Endodermal cell (in vitro differentiated cells): Measurements from ENCODE around the gene CLCN1. TPM values are rescaled to one million over a fixed set of nuclear protein-coding genes. Genes with fewer than 3 reads are reported as not detected.

Experiments
- DNase-seq: peaks from one replicate; pipeline ENCODE4 v3.0.0-alpha.2; 2017
- H3K27ac ChIP-seq: 2 replicates; pipeline ENCODE4 v1.5.1; 2013; ENCODE audit warnings: mild to moderate bottlenecking, low read depth, low read length, moderate library complexity
- H3K27me3 ChIP-seq: 2 replicates; pipeline ENCODE4 v1.6.1; 2013; ENCODE audit warnings: mild to moderate bottlenecking, low read length, moderate library complexity; ENCODE audit not compliant: insufficient read depth, control insufficient read depth, poor library complexity, severe bottlenecking
- H3K36me3 ChIP-seq: 2 replicates; pipeline ENCODE4 v1.7.0; 2013; ENCODE audit warnings: mild to moderate bottlenecking, low read length, moderate library complexity; ENCODE audit not compliant: control insufficient read depth, insufficient read depth
- H3K4me1 ChIP-seq: one replicate; pipeline ENCODE4 v1.7.0; 2013; ENCODE audit warnings: low read length; ENCODE audit not compliant: control insufficient read depth, insufficient read depth
- H3K4me3 ChIP-seq: 2 replicates; pipeline ENCODE4 v1.5.1; 2013; ENCODE audit warnings: mild to moderate bottlenecking, low read length, moderate library complexity
- H3K9ac ChIP-seq: 2 replicates; pipeline ENCODE4 v1.6.1; 2013; ENCODE audit warnings: mild to moderate bottlenecking, low read length, moderate library complexity; ENCODE audit not compliant: poor library complexity, severe bottlenecking; ENCODE audit errors: extremely low read depth
- H3K9me3 ChIP-seq: 2 replicates; pipeline ENCODE4 v1.6.1; 2013; ENCODE audit warnings: mild to moderate bottlenecking, low read length, moderate library complexity; ENCODE audit not compliant: control insufficient read depth
- H3K27ac Mint-ChIP-seq: 2 replicates; pipeline ENCODE4 v1.8.0; 2020; ENCODE audit warnings: mixed read lengths
- H3K27me3 Mint-ChIP-seq: 2 replicates; pipeline ENCODE4 v1.8.0; 2021; ENCODE audit warnings: mild to moderate bottlenecking, mixed read lengths; ENCODE audit not compliant: insufficient read depth
- H3K36me3 Mint-ChIP-seq: 2 replicates; pipeline ENCODE4 v1.8.0; 2020; ENCODE audit warnings: low read depth, mixed read lengths
- H3K4me1 Mint-ChIP-seq: 2 replicates; pipeline ENCODE4 v1.8.0; 2020; ENCODE audit warnings: mixed read lengths
- H3K4me3 Mint-ChIP-seq: 2 replicates; pipeline ENCODE4 v1.8.0; 2020; ENCODE audit warnings: mild to moderate bottlenecking, moderate library complexity, mixed read lengths
- H3K9me3 Mint-ChIP-seq: 2 replicates; pipeline ENCODE4 v1.8.0; 2020; ENCODE audit warnings: mild to moderate bottlenecking, mixed read lengths
- WGBS, 2 experiments: methylation state at CpG; one replicate each; pipeline versions ENCODE4 v1.1.5 to v1.1.7; 2013; ENCODE audit warnings: missing lambda C conversion rate in 2 of 2, mixed read lengths in 1 of 2; ENCODE audit not compliant: insufficient coverage in 1 of 2, insufficient read length in 1 of 2; 5-methylcytosine and 5-hydroxymethylcytosine counted together
- total RNA-seq, 2 donors: library from RNA; stranded (reverse); fragmentation: NEBNext Ultra II Directional in 1 of 2; extraction: Animal tissue kit (Norgen Biotek cat#: 25700) in 1 of 2; gene quantifications; 2 replicates in 1 of 2; 3 replicates in 1 of 2; pipeline ENCODE4 v1.2.1, GENCODE V29; 2021
- TF ChIP-seq, protein P1 (sequence below): fragments of 200-600 bp; sonication (generic); conservative IDR thresholded peaks from 2 replicates; pipeline ENCODE4 v1.5.0; 2021; ENCODE audit warnings: antibody characterized with exemption, mild to moderate bottlenecking

CLCN1 gene
- total RNA-seq, 2 donors from 2014 or later, result 0.53 TPM; not detected in 1

DNA sequence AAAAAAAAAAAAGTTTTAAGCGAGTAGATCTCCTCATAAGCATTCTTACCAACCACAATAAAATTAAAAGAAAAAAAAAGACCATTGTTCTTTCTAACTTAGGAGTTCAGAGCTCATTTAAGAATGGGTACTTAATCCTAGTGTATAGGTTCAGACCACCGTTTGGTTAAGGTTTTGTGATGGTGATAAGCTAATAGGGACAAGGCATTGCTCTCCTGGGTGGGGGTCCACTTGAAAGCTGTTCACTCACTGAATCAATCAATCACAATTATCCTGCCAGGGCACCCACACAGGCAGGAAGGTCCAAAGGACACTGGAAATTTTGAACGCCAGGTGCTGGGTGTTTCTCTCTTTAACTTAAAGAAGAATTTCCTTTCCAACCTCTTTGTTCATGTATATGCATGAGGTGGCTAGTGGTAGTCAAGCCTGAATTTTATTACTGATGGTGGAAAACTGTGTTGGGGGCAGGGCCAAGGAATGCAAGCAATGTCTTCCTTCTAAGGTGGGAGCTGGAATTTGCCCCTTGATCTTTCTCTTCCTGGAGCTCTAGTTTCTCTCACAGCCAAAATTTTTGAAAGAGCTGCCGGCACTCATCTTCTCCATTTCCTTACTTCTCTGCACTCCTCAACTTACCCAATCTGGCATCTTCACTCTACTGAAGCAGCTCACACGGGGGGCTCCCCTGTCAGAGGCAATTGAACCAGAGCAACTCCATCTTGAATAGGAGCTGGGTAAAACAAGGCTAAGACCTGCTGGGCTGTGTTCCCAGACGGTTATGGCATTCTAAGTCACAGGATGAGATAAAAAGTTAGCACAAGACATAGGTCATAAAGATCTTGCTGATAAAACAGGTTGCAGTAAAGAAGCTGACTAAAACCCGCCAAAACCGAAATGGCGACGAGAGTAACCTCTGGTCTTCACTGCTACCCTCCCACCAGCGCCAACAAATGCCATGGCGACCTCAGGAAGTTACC, 54.1 kb downstream of the CLCN1 start:
- H3K4me1 ChIP-seq, result peaks cover 3% of the 10 kb centered on the region
- peak; percentile 78 for DNase-seq
- Mint-ChIP-seq H3K27ac (peak overlapping the region; percentile 78), H3K4me3 (no peak overlapping the region), H3K36me3 (no peaks in the 10 kb centered on the region), H3K9me3 (no peaks in the 10 kb centered on the region), H3K4me1 (peaks cover 24% of the 10 kb centered on the region), H3K27me3 (peaks cover 22% of the 10 kb centered on the region)
- 83 to 86% methylated on average over 2 to 11 of the region's 12 CpGs for WGBS, 2 experiments
- H3K9ac ChIP-seq, result no peak overlapping the region
- H3K27ac ChIP-seq, result no peak overlapping the region
- H3K36me3 ChIP-seq, result no peaks in the 10 kb centered on the region
- TF ChIP-seq, protein P1, sequence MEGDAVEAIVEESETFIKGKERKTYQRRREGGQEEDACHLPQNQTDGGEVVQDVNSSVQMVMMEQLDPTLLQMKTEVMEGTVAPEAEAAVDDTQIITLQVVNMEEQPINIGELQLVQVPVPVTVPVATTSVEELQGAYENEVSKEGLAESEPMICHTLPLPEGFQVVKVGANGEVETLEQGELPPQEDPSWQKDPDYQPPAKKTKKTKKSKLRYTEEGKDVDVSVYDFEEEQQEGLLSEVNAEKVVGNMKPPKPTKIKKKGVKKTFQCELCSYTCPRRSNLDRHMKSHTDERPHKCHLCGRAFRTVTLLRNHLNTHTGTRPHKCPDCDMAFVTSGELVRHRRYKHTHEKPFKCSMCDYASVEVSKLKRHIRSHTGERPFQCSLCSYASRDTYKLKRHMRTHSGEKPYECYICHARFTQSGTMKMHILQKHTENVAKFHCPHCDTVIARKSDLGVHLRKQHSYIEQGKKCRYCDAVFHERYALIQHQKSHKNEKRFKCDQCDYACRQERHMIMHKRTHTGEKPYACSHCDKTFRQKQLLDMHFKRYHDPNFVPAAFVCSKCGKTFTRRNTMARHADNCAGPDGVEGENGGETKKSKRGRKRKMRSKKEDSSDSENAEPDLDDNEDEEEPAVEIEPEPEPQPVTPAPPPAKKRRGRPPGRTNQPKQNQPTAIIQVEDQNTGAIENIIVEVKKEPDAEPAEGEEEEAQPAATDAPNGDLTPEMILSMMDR, result no peak
- no peaks in the 10 kb centered on the region for H3K9me3 ChIP-seq
- peak overlapping the region; percentile 44 for H3K4me3 ChIP-seq
- H3K27me3 ChIP-seq, result peaks cover 2% of the 10 kb centered on the region

DNA sequence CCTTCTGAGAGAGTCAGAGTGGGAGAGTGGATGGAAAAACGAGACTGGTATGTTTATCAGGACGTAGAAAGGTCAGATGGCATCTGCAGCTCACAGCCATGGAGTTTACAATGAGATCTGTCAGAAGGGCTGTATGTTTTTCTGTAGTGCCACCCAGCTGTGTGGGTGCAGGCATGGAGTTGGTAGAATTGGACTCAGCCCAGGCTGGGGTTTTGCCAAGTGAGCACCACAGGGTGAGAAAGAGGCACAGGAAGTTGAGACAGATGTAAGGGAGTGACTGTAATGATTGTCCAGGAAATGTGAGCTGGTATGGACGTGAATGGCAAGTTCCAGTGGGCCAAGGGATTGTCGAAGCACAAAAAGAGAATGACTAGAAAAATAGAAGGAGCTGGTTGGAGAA, 56.2 kb downstream of the CLCN1 start:
- H3K27me3 Mint-ChIP-seq, result peaks cover 4% of the 10 kb centered on the region
- Histone ChIP-seq H3K4me1 (peaks cover 3% of the 10 kb centered on the region), H3K27me3 (no peaks in the 10 kb centered on the region), H3K9me3 (no peaks in the 10 kb centered on the region), H3K4me3 (no peak overlapping the region), H3K27ac (no peak overlapping the region), H3K36me3 (no peaks in the 10 kb centered on the region), H3K9ac (no peak overlapping the region)
- no peak overlapping the region for H3K4me3 Mint-ChIP-seq
- H3K36me3 Mint-ChIP-seq, result no peaks in the 10 kb centered on the region
- peaks cover 28% of the 10 kb centered on the region for H3K4me1 Mint-ChIP-seq
- 86 to 100% methylated on average over 2 to 4 of the region's 4 CpGs for WGBS, 2 experiments
- no peaks in the 10 kb centered on the region for H3K9me3 Mint-ChIP-seq
- TF ChIP-seq, protein P1, result no peak
- DNase-seq, result peak; percentile 36
- no peak overlapping the region for H3K27ac Mint-ChIP-seq

- no peak overlapping the region for H3K4me3 ChIP-seq
- Mint-ChIP-seq H3K4me3 (no peak overlapping the region), H3K27ac (no peak overlapping the region), H3K9me3 (no peaks in the 10 kb centered on the region), H3K36me3 (no peaks in the 10 kb centered on the region), H3K27me3 (no peaks in the 10 kb centered on the region), H3K4me1 (peaks cover 25% of the 10 kb centered on the region)
- no peaks in the 10 kb centered on the region for H3K27me3 ChIP-seq
- H3K27ac ChIP-seq, result no peak overlapping the region
- no peaks in the 10 kb centered on the region for H3K36me3 ChIP-seq
- H3K9ac ChIP-seq, result no peak overlapping the region
- peaks cover 3% of the 10 kb centered on the region for H3K4me1 ChIP-seq
- 68 to 92% methylated on average over 4 of the region's 4 CpGs for WGBS, 2 experiments
- TF ChIP-seq, protein P1, result peak; percentile 68
- H3K9me3 ChIP-seq, result no peaks in the 10 kb centered on the region
- DNase-seq, result peak; percentile 78
Measured at GRCh38 chr7:143373255-143373794, 57.4 kb downstream of the CLCN1 start.
